ENCODE results near the gene CFAP97D1. TPM values are rescaled to one million over a fixed set of nuclear protein-coding genes. Genes with fewer than 3 reads are reported as not detected.

The CFAP97D1 gene
- polyA plus RNA-seq, 2 of the 4 experiments (the other 2 are of a cell fraction): not detected

- FAIRE-seq (no peak), DNase-seq (ENCODE audit: low read depth in 1 of 2, low spot score in 1 of 2) (no peak), ATAC-seq (peak in 1 of 2 experiments; percentile 22; a peak in 1 of 6 replicates)
- WGBS (ENCODE audit: missing lambda C conversion rate): 95% methylated on average over 16 of the region's 16 CpGs
- Histone ChIP-seq H3K4me3 (no peak overlapping the region), H3K9me3 (no peaks in the 10 kb centered on the region), H3K4me1 (peaks cover 18% of the 10 kb centered on the region), H3K4me2 (no peak overlapping the region), H3K27ac (no peak overlapping the region)
- POLR2A ChIA-PET: no interaction called here
- CTCF ChIA-PET: interaction anchor here (1.0 to 2.5 kb wide), 4 partner anchors 9 to 192 kb away, joined by 3 to 34 read pairs (median 6); no protein-coding TSS in a partner anchor
- TF ChIP-seq FOSL2 (IDR thresholded peaks at IDR 0.05): no peak
- no peak for TF ChIP-seq FOSL2 (CRISPR knock-in tag; IDR thresholded peaks at IDR 0.05)
- TF ChIP-seq HDAC2 (IDR thresholded peaks at IDR 0.05): no peak
- no peak for TF ChIP-seq CBX8 (IDR thresholded peaks at IDR 0.05)
- TF ChIP-seq MAFK (IDR thresholded peaks at IDR 0.05; ENCODE audit: partially characterized antibody): no peak
Observed at GRCh38 chr17:43769426-43769825, 10.8 kb upstream of the CFAP97D1 start.

- TF ChIP-seq PBX3 (IDR thresholded peaks at IDR 0.05) (no peak), POLR2A (IDR thresholded peaks at IDR 0.05; ENCODE audit: low read length) (no peak), SMC3 (IDR thresholded peaks at IDR 0.05) (no peak), EP300 (IDR thresholded peaks at IDR 0.05) (no peak), ZC3H11A (IDR thresholded peaks at IDR 0.05) (no peak), MAZ (IDR thresholded peaks at IDR 0.05; ENCODE audit: borderline replicate concordance, low read depth, low read length) (no peak), ATOH8 (CRISPR knock-in tag; IDR thresholded peaks at IDR 0.05; ENCODE audit: low read depth) (no peak), CHD4 (IDR thresholded peaks at IDR 0.05; ENCODE audit: borderline replicate concordance) (no peak), KDM1A (IDR thresholded peaks at IDR 0.05; ENCODE audit: low read depth) (no peak), CBX2 (IDR thresholded peaks at IDR 0.05; ENCODE audit: borderline replicate concordance, low read depth) (no peak), RFX5 (IDR thresholded peaks at IDR 0.05) (no peak), CTCF (IDR thresholded peaks at IDR 0.05) (no peak)
- H3K27ac ChIP-seq: no peak overlapping the region
- ChIA-PET CTCF (interaction anchor here (1.0 to 2.5 kb wide), 4 partner anchors 9 to 193 kb away, joined by 3 to 34 read pairs (median 6); no protein-coding TSS in a partner anchor), POLR2A (no interaction called here)
- no peak overlapping the region for H3K4me2 ChIP-seq
- H3K9me3 ChIP-seq: no peaks in the 10 kb centered on the region
- DNase-seq (ENCODE audit: low read depth in 1 of 2, low spot score in 1 of 2) (no peak), FAIRE-seq (no peak), ATAC-seq (no peak)
- H3K4me3 ChIP-seq: no peak overlapping the region
- WGBS (ENCODE audit: missing lambda C conversion rate): 99% methylated on average over 11 of the region's 11 CpGs
- H3K4me1 ChIP-seq: peaks cover 18% of the 10 kb centered on the region
Observed at GRCh38 chr17:43769859-43770258, 10.4 kb upstream of the CFAP97D1 start.

- no peak overlapping the region for H3K27ac ChIP-seq
- POLR2A ChIA-PET: no interaction called here
- DNase-seq (ENCODE audit: low read depth in 1 of 2, low spot score in 1 of 2): no peak
- CTCF ChIA-PET: interaction anchor here (1.6 to 2.5 kb wide), 2 partner anchors 10 to 13 kb away, joined by 3 to 34 read pairs; no protein-coding TSS in a partner anchor
- ATAC-seq: no peak
- H3K4me3 ChIP-seq: no peak overlapping the region
- peaks cover 18% of the 10 kb centered on the region for H3K4me1 ChIP-seq
- no peak for FAIRE-seq
- H3K4me2 ChIP-seq: no peak overlapping the region
- H3K9me3 ChIP-seq: no peaks in the 10 kb centered on the region
- WGBS (ENCODE audit: missing lambda C conversion rate): 92% methylated on average over 2 of the region's 2 CpGs
- TF ChIP-seq NR3C1 (IDR thresholded peaks at IDR 0.05): no peak
- TF ChIP-seq CBX8 (IDR thresholded peaks at IDR 0.05): no peak
- TF ChIP-seq PBX3 (IDR thresholded peaks at IDR 0.05): no peak
- TF ChIP-seq ZC3H11A (IDR thresholded peaks at IDR 0.05): no peak
- no peak for TF ChIP-seq MYC (IDR thresholded peaks at IDR 0.05; ENCODE audit: borderline replicate concordance, low read length)
- no peak for TF ChIP-seq TP53 (CRISPR knock-in tag; IDR thresholded peaks at IDR 0.05)
- TF ChIP-seq USF2 (IDR thresholded peaks at IDR 0.05): no peak
- TF ChIP-seq ELK1 (IDR thresholded peaks at IDR 0.05; ENCODE audit: low read depth, low read length): no peak
- TF ChIP-seq RFX5 (IDR thresholded peaks at IDR 0.05): no peak
- TF ChIP-seq HOXB13 (CRISPR knock-in tag; IDR thresholded peaks at IDR 0.05; ENCODE audit: low read depth): no peak
- TF ChIP-seq TFCP2L1 (CRISPR knock-in tag; IDR thresholded peaks at IDR 0.05): no peak
- TF ChIP-seq FOXS1 (CRISPR knock-in tag; IDR thresholded peaks at IDR 0.05): no peak
- TF ChIP-seq SREBF2 (IDR thresholded peaks at IDR 0.05): no peak
- no peak for TF ChIP-seq NPAS2 (CRISPR knock-in tag; IDR thresholded peaks at IDR 0.05; ENCODE audit: borderline replicate concordance)
- TF ChIP-seq JUN (IDR thresholded peaks at IDR 0.05): no peak
- no peak for TF ChIP-seq HDAC2 (IDR thresholded peaks at IDR 0.05)
Observed at GRCh38 chr17:43770957-43771356, 9.3 kb upstream of the CFAP97D1 start.

All from A549 (cell line).